DND-41 (cell line): ENCODE results near the gene SLC4A7.

Experiments used
- CTCF ChIP-seq: IDR thresholded peaks from 2 replicates; pipeline ENCODE4 v1.5.1; 2012; ENCODE audit warnings: borderline replicate concordance, low read length, moderate library complexity, mild to moderate bottlenecking; ENCODE audit not compliant: poor library complexity, severe bottlenecking; ENCODE audit errors: extremely low read depth
- EZH2 ChIP-seq: IDR thresholded peaks from 3 replicates; pipeline ENCODE4 v1.6.1; 2012; ENCODE audit warnings: borderline replicate concordance, low read depth, mild to moderate bottlenecking, moderate library complexity, low read length, inconsistent platforms; ENCODE audit not compliant: severe bottlenecking

- TF ChIP-seq CTCF: no peak
- TF ChIP-seq EZH2: no peak
Observed at GRCh38 chr3:27458929-27459328, 25.3 kb downstream of the SLC4A7 start.
